Sigmoid colon (tissue), 7 donors: Measurements from ENCODE around the gene TRPM2. TPM values are rescaled to one million over a fixed set of nuclear protein-coding genes. Genes with fewer than 3 reads are reported as not detected.

Source experiments
- DNase-seq: peaks from one replicate; pipeline ENCODE4 v3.0.0-alpha.2; 2019
- H3K27ac ChIP-seq, 4 donors: fragments of 200-600 bp; sonication (generic); one replicate each; pipeline ENCODE4 v1.5.1; 2016 to 2019; ENCODE audit warnings: mild to moderate bottlenecking in 1 of 4
- H3K27me3 ChIP-seq, 3 donors: fragments of 200-600 bp; sonication (generic); one replicate each; pipeline ENCODE4 v1.5.1; 2019; ENCODE audit warnings: mild to moderate bottlenecking in 1 of 3
- H3K36me3 ChIP-seq, 4 donors: fragments of 200-600 bp; sonication (generic); one replicate each; pipeline ENCODE4 v1.5.1; 2016 to 2019
- H3K4me1 ChIP-seq, 4 donors: fragments of 200-600 bp; sonication (generic); one replicate each; pipeline ENCODE4 v1.5.1; 2017 to 2019
- H3K4me3 ChIP-seq, 4 donors: fragments of 200-600 bp; sonication (generic); one replicate each; pipeline ENCODE4 v1.5.1; 2017 to 2019; ENCODE audit warnings: mild to moderate bottlenecking in 2 of 4, moderate library complexity in 1 of 4
- H3K9me3 ChIP-seq, 4 donors: fragments of 200-600 bp in 3 of 4; sonication (generic) in 3 of 4; one replicate each; pipeline versions ENCODE4 v1.5.1 to v1.6.1; 2013 to 2019
- CTCF ChIP-seq, 4 experiments: fragments of 450-650 bp in 3 of 4; fragments of 200-600 bp in 1 of 4; IDR thresholded peaks; one replicate each; pipeline ENCODE4 v1.5.1; 2016 to 2019; ENCODE audit warnings: antibody characterized with exemption in 4 of 4, mild to moderate bottlenecking in 3 of 4, moderate library complexity in 2 of 4
- EP300 ChIP-seq, 4 donors: sonication (generic); formaldehyde crosslinking; IDR thresholded peaks; one replicate each; pipeline ENCODE4 v1.6.1; 2017; ENCODE audit warnings: antibody characterized with exemption in 4 of 4
- POLR2A ChIP-seq, 2 donors: fragments of 450-650 bp; IDR thresholded peaks; one replicate each; pipeline ENCODE4 v1.6.1; 2016; ENCODE audit warnings: antibody characterized with exemption in 2 of 2, mild to moderate bottlenecking in 2 of 2, moderate library complexity in 2 of 2
- POLR2AphosphoS5 ChIP-seq, 4 donors: sonication (generic); formaldehyde crosslinking; IDR thresholded peaks; one replicate each; pipeline ENCODE4 v1.6.1; 2017; ENCODE audit warnings: antibody characterized with exemption in 4 of 4
- WGBS, 2 donors: extraction: QIAGEN DNeasy Blood & Tissue Kit; methylation state at CpG; one replicate each; pipeline ENCODE4 v1.1.7; 2013; 5-methylcytosine and 5-hydroxymethylcytosine counted together
- intact Hi-C: fragments of 100-400 bp; cut with DNase I; formaldehyde crosslinking; loops from one replicate; pipeline ENCODE4 v1.15.1; 2023
- polyA plus RNA-seq, 3 donors: library from polyadenylated mRNA; stranded (reverse); fragments of 200-250 nt; gene quantifications; one replicate each; pipeline ENCODE4 v1.2.3, GENCODE V29; 2013
- total RNA-seq, 4 donors: library from RNA; depleted of rRNA; stranded (reverse); fragments of >200 nt; gene quantifications; one replicate each; pipeline ENCODE4 v1.1.0, GENCODE V29; 2016
- donor health status: healthy with polysubstance abuse.
- donor health status: Bipolar disorder and iron deficiency.
- donor health status: healthy.

The TRPM2 gene
- total and polyA plus RNA-seq, 7 donors, result 1.6 to 4.9 (median 3.4) TPM

DNA sequence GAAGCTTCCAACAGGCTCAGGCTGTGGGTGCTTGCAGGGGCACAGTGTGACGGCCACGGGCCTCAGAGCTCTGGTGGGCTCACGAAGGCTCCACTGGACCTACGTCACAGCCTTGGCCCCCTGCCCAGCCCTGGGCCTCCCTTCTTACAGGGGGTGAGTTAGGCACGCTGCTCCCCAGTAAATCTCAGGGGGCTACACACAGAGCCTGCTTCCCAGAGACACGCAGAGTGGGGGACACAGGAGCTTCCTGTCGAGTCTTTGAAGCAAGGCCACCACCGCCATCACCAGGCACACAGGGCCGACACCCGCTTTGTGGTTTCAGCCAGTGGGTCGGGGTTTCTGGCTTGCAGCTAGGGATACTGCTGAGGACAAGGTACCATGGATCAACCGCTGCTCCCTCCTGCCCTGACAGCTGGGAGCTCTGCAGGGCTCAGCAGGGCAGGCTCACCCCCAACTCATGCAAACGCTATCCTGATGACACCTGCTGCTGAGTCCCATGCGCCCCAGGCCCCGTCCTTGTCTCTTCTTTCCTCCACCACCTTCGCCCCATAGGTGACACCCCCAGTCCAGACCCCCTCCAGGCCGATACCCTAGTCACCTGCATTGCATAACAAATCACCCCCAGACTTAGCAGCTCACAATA, 8.8 kb upstream of the TRPM2 start:
- no peak overlapping the region for H3K27ac ChIP-seq

DNA sequence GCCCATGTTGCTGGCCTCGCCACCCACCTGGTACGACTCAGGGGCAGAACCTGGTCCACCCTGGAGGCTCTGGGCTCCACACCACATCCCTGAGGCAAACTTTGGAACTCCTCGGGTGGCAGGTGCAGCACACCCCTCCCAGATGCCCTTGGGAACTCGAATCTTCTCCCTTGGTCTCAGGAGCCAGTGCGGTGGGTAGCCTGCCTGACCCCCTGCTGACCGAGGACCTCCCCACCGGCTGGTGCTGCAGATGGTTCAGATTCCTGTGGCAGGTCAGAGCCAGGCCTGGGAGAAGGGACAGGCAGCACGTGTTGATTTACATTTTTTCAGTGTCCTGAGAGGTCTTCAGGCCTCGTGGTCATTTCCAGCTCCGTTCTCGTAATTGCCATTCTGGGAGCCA, 7.9 kb upstream of the TRPM2 start:
- DNase-seq, result no peak
- H3K27me3 ChIP-seq, result peaks cover 13 to 49% (median 25%) of the 10 kb centered on the region in 3 donors

More for the DNA sequence above, 8.8 kb upstream of the TRPM2 start:
- TF ChIP-seq POLR2AphosphoS5 (IDR thresholded peaks at IDR 0.05) (no peak), POLR2A (IDR thresholded peaks at IDR 0.05) (no peak), EP300 (IDR thresholded peaks at IDR 0.05) (no peak), CTCF (IDR thresholded peaks at IDR 0.05) (no peak)
- Histone ChIP-seq H3K9me3 (no peaks in the 10 kb centered on the region), H3K27me3 (peaks cover 6 to 40% (median 16%) of the 10 kb centered on the region in 3 donors), H3K36me3 (no peaks in the 10 kb centered on the region), H3K4me1 (peaks cover 0 to 8% (median 7%) of the 10 kb centered on the region in 4 donors), H3K4me3 (no peak overlapping the region)
- intact Hi-C loops, result loop anchor here (5.0 kb wide), 1 partner anchor 448 kb away; no protein-coding TSS in a partner anchor
- DNase-seq, result no peak
- 77 to 82% methylated on average over 17 of the region's 17 CpGs for WGBS, 2 donors

DNA sequence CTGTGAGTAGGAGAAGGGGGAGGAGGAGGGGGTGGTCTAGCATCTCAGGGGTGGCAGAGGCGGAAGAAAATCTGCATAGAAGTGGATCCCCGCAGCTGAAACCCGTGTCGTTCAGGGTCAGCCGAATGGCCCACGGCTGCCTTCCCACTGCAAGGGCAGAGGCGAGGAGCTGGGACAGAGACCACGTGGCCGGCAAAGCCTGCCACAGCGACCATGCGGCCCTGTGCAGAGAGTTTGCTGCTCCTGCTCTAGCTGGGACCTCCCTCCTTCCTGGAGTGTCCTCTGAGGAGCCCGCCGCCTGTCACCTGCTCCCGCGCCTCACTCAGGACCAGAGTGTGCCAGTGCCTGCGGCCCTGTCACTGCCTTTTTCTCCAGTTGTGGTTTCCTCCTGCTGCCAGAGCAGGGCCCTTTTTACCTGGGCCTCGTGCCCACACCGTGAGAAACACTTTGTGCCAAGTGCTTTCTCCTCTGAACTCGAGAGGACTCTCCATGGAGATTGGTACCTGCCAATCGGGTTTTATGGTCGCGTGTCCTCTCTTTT, 5.4 kb upstream of the TRPM2 start:
- TF ChIP-seq POLR2AphosphoS5 (IDR thresholded peaks at IDR 0.05), result no peak
- TF ChIP-seq POLR2A (IDR thresholded peaks at IDR 0.05), result no peak
- no peak for TF ChIP-seq CTCF (IDR thresholded peaks at IDR 0.05)
- TF ChIP-seq EP300 (IDR thresholded peaks at IDR 0.05), result no peak
- Histone ChIP-seq H3K36me3 (no peaks in the 10 kb centered on the region), H3K4me3 (no peak overlapping the region), H3K27me3 (peaks cover 17 to 72% (median 34%) of the 10 kb centered on the region in 3 donors), H3K4me1 (peaks cover 0 to 10% (median 6%) of the 10 kb centered on the region in 4 donors), H3K9me3 (no peaks in the 10 kb centered on the region), H3K27ac (no peak overlapping the region)
- no peak for DNase-seq
- intact Hi-C loops, result no loop called here
- 21 to 45% methylated on average over 22 of the region's 22 CpGs for WGBS, 2 donors

More for the DNA sequence above, 7.9 kb upstream of the TRPM2 start:
- H3K27ac ChIP-seq, result no peak overlapping the region
- intact Hi-C loops, result no loop called here
- H3K36me3 ChIP-seq, result no peaks in the 10 kb centered on the region
- no peak overlapping the region for H3K4me3 ChIP-seq
- H3K4me1 ChIP-seq, result peaks cover 0 to 5% (median 4%) of the 10 kb centered on the region in 4 donors
- TF ChIP-seq CTCF (IDR thresholded peaks at IDR 0.05), result no peak
- TF ChIP-seq POLR2A (IDR thresholded peaks at IDR 0.05), result no peak
- TF ChIP-seq POLR2AphosphoS5 (IDR thresholded peaks at IDR 0.05), result no peak
- no peak for TF ChIP-seq EP300 (IDR thresholded peaks at IDR 0.05)
- 69 to 77% methylated on average over 11 of the region's 11 CpGs for WGBS, 2 donors
- no peaks in the 10 kb centered on the region for H3K9me3 ChIP-seq

GRCh38 chr21:44348861-44349260, 4.6 kb upstream of the TRPM2 start:
- Histone ChIP-seq H3K27me3 (peaks cover 17 to 72% (median 34%) of the 10 kb centered on the region in 3 donors), H3K36me3 (no peaks in the 10 kb centered on the region), H3K4me3 (no peak overlapping the region), H3K4me1 (peaks cover 0 to 10% (median 6%) of the 10 kb centered on the region in 4 donors), H3K9me3 (no peaks in the 10 kb centered on the region), H3K27ac (no peak overlapping the region)
- no peak for DNase-seq
- TF ChIP-seq POLR2A (IDR thresholded peaks at IDR 0.05) (no peak), POLR2AphosphoS5 (IDR thresholded peaks at IDR 0.05) (no peak), EP300 (IDR thresholded peaks at IDR 0.05) (no peak), CTCF (IDR thresholded peaks at IDR 0.05) (no peak)
- 51 to 86% methylated on average over 19 of the region's 19 CpGs for WGBS, 2 donors
- intact Hi-C loops, result no loop called here
